Measurements from ENCODE around the gene KIAA0040. TPM values are rescaled to one million over a fixed set of nuclear protein-coding genes. Genes with fewer than 3 reads are reported as not detected.

The KIAA0040 gene
- 10 to 100 TPM; 32.9 to 34.5 TPM for total RNA-seq

DNA sequence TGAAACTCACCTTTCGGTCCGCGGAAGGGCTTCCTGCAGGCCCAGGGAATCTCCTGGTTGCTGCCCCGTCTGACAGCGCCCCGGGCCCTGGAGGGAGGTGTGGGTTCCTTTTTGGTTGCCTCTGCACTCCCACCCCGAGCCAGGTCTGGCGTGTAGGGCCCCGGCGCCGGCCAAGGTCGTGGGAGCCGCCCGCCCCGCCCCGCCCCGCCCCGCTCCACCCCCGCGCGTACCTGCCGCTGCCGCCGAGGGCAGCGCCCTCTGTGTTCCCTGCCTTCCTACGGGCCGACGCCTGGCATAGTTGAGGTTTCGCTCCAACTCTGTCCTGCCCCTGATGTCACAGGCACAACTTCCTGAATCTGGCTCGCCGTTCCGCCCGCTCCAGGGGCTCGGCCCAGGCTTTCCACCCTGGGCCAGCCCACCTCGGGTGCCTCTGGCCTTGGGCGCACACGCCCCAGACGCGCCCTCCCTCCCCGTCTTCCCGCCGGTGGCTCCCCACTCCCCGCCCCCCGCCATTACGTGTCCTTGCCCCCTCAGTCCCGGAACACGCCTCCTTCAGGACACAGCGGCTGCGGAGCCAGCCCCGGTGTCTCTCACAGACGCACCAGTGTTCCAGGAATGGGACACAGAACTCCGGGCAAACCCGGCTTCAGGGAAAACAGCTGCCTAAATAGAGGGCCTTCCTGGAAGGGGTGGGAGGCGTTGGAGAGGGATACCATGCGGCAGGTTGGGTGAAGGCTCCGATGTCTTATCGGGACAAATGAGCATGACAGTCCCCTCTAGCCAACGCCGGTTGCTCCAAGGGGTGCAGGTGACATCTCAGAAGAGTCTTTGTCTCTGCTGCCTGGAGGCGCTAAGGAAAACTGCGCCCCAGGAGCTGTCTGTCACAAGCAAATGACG, at the start of gene KIAA0040:
KIAA0040 (minus strand) TSS at position 147 of the 897 bp plus-strand sequence. CDS start 31,763 bp downstream, outside the sequence.
- CTCF ChIA-PET, result interaction anchor here (0.8 to 6.5 kb wide), 12 partner anchors 12 to 163 kb away, joined by 3 to 43 read pairs (median 4); no protein-coding TSS in a partner anchor
- intact Hi-C loops (cut with micrococcal nuclease), result loop anchor here (1.0 to 2.0 kb wide), 2 partner anchors 16 to 194 kb away; partner anchors contain the start of gene CACYBP
- peaks cover 25% of the 10 kb centered on the region for H3K36me3 Mint-ChIP-seq
- POLR2A ChIA-PET, result interaction anchor here (1.1 to 2.4 kb wide), 3 partner anchors 11 to 23 kb away, joined by 3 to 8 read pairs (median 3); no protein-coding TSS in a partner anchor
- peak within 1 kb of the TSS; percentile 93 for H3K27ac Mint-ChIP-seq
- peak; percentile 71 for DNase-seq
- H3K27me3 Mint-ChIP-seq, result no peaks in the 10 kb centered on the region
- peaks cover 48% of the 10 kb centered on the region for H3K4me1 Mint-ChIP-seq (ENCODE audit: low read depth)
- H3K9me3 Mint-ChIP-seq, result no peaks in the 10 kb centered on the region
- H3K4me3 Mint-ChIP-seq, result peak within 1 kb of the TSS; percentile 95

DNA sequence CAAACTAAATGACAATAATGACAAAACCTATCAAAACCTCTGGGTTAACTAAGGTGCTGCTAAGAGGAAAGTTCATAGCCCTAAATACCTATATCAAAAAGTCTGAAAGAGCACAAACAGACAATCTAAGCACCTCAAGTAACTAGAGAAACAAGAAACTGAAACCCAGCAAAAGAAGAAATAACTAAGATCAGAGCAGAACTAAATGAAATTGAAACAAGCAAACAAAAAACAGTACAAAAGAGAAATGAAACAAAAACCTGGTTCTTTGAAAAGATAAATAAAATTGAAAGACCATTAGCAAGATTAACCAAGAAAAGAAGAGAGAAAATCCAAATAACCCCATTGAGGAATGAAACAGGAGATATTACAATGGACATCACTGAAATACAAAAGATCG, 44.8 kb upstream of the KIAA0040 start:
- no peaks in the 10 kb centered on the region for H3K27me3 Mint-ChIP-seq
- intact Hi-C loops (cut with micrococcal nuclease), result no loop called here
- DNase-seq, result no peak
- H3K9me3 Mint-ChIP-seq, result peaks cover 6% of the 10 kb centered on the region
- H3K4me3 Mint-ChIP-seq, result no peak overlapping the region
- POLR2A ChIA-PET, result no interaction called here
- peaks cover 12% of the 10 kb centered on the region for H3K4me1 Mint-ChIP-seq (ENCODE audit: low read depth)
- H3K27ac Mint-ChIP-seq, result no peak overlapping the region
- H3K36me3 Mint-ChIP-seq, result no peaks in the 10 kb centered on the region
- CTCF ChIA-PET, result no interaction called here

DNA sequence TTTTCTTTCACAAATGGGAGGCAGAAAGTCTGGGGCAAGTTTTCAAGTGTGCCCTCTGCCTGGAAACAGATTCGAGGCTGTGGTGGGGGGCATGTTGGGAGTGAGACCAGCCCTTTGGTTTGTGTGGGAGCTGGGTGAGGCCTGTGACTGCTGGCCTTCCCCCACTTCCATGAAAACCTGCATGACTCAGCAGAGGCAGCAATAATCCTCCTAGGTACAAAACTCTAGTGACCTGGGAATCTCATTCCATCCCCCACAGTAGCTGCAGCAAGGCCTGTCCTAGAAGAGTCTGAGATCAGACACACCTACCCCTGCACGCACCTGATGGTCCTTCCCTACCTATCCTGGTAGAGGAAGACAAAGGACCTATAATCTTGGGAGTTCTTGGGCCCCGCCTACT, 42.1 kb upstream of the KIAA0040 start:
- Mint-ChIP-seq H3K4me3 (no peak overlapping the region), H3K4me1 (ENCODE audit: low read depth) (peaks cover 12% of the 10 kb centered on the region)
- POLR2A ChIA-PET, result no interaction called here

GRCh38 chr1:175232335-175232734, 39.8 kb upstream of the KIAA0040 start:
- DNase-seq, result no peak
- ChIA-PET POLR2A (no interaction called here), CTCF (no interaction called here)
- no peaks in the 10 kb centered on the region for H3K27me3 Mint-ChIP-seq
- H3K4me1 Mint-ChIP-seq (ENCODE audit: low read depth), result peaks cover 9% of the 10 kb centered on the region
- H3K9me3 Mint-ChIP-seq, result no peaks in the 10 kb centered on the region
- no peak overlapping the region for H3K4me3 Mint-ChIP-seq
- intact Hi-C loops (cut with micrococcal nuclease), result no loop called here
- no peak overlapping the region for H3K27ac Mint-ChIP-seq
- no peaks in the 10 kb centered on the region for H3K36me3 Mint-ChIP-seq

More for the DNA sequence above, 42.1 kb upstream of the KIAA0040 start:
- no peak for DNase-seq
- H3K9me3 Mint-ChIP-seq, result peaks cover 3% of the 10 kb centered on the region
- no peak overlapping the region for H3K27ac Mint-ChIP-seq
- intact Hi-C loops (cut with micrococcal nuclease), result no loop called here
- CTCF ChIA-PET, result interaction anchor here (0.9 to 2.4 kb wide), 2 partner anchors 80 to 83 kb away, joined by 5 to 6 read pairs; no protein-coding TSS in a partner anchor
- no peaks in the 10 kb centered on the region for H3K36me3 Mint-ChIP-seq
- no peaks in the 10 kb centered on the region for H3K27me3 Mint-ChIP-seq

DNA sequence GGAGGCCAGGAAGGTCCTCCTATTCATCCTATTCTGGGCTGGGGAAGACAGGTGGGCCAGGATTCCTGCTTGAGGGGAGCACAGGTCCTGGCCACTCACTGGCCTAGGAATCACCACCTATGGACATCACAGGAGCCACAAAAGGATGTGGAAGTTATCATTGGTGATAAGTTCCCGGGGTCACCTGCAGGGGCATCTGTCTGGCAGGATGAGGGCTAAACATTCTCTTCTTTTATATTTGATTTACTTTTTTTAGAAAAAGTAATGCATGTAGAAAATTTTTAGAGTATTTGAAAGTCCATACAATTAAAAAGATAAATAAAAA, 33.2 kb upstream of the KIAA0040 start:
- Mint-ChIP-seq H3K36me3 (no peaks in the 10 kb centered on the region), H3K4me1 (ENCODE audit: low read depth) (no peaks in the 10 kb centered on the region), H3K27me3 (no peaks in the 10 kb centered on the region), H3K4me3 (no peak overlapping the region), H3K27ac (no peak overlapping the region), H3K9me3 (no peaks in the 10 kb centered on the region)
- DNase-seq, result no peak
- intact Hi-C loops (cut with micrococcal nuclease), result loop anchor here (10.0 kb wide), 1 partner anchor 59 kb away; no protein-coding TSS in a partner anchor
- ChIA-PET CTCF (no interaction called here), POLR2A (no interaction called here)

GRCh38 chr1:175222296-175222938, 29.8 kb upstream of the KIAA0040 start:
- CTCF ChIA-PET, result interaction anchor here (1.3 kb wide), 1 partner anchor 70 kb away, joined by 4 read pairs; no protein-coding TSS in a partner anchor
- no peaks in the 10 kb centered on the region for H3K27me3 Mint-ChIP-seq

DNA sequence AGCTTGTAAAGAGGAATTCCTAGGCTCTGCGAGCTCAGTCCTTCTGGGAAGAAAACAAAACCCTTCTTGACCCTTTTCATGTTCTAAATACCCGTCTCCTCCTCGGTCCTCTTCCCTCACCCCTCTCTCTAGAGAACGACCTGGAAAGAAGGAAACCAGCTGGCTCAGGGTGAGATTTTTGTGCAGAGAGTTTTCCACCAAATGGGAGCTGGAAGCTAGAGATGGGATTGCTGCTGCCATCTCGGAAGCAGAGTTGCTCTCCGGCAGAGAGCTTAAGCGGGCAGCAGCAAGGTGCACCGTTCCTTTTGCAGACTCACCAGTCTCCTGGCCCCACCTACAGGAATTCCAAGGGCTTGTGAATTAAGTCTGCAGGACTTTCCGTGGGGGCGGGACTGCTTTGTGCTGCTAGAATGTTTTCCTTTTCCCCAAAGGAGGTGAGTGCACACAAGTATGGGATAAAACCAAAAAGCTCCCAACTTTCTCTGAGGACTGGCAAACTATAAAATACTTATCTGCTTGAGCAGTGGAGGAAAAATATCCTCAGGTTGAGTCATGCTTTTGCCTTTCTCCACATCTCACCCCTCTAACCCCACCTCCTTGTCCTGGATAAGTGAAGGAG, 29.1 kb upstream of the KIAA0040 start:
- no peak overlapping the region for H3K4me3 Mint-ChIP-seq
- ChIA-PET CTCF (interaction anchor here (0.6 kb wide), 1 partner anchor 192 kb away, joined by 4 read pairs; no protein-coding TSS in a partner anchor), POLR2A (no interaction called here)
- no peaks in the 10 kb centered on the region for H3K9me3 Mint-ChIP-seq
- intact Hi-C loops (cut with micrococcal nuclease), result loop anchor here (10.0 kb wide), 1 partner anchor 63 kb away; no protein-coding TSS in a partner anchor
- no peak overlapping the region for H3K27ac Mint-ChIP-seq
- no peaks in the 10 kb centered on the region for H3K36me3 Mint-ChIP-seq
- no peaks in the 10 kb centered on the region for H3K27me3 Mint-ChIP-seq
- no peak for DNase-seq
- H3K4me1 Mint-ChIP-seq (ENCODE audit: low read depth), result peaks cover 4% of the 10 kb centered on the region

More at GRCh38 chr1:175222296-175222938, 29.8 kb upstream of the KIAA0040 start:
- no peaks in the 10 kb centered on the region for H3K36me3 Mint-ChIP-seq
- no peaks in the 10 kb centered on the region for H3K9me3 Mint-ChIP-seq
- peaks cover 4% of the 10 kb centered on the region for H3K4me1 Mint-ChIP-seq (ENCODE audit: low read depth)
- no peak for DNase-seq
- no peak overlapping the region for H3K4me3 Mint-ChIP-seq
- intact Hi-C loops (cut with micrococcal nuclease), result loop anchor here (10.0 kb wide), 1 partner anchor 62 kb away; no protein-coding TSS in a partner anchor
- H3K27ac Mint-ChIP-seq, result no peak overlapping the region
- POLR2A ChIA-PET, result no interaction called here

DNA sequence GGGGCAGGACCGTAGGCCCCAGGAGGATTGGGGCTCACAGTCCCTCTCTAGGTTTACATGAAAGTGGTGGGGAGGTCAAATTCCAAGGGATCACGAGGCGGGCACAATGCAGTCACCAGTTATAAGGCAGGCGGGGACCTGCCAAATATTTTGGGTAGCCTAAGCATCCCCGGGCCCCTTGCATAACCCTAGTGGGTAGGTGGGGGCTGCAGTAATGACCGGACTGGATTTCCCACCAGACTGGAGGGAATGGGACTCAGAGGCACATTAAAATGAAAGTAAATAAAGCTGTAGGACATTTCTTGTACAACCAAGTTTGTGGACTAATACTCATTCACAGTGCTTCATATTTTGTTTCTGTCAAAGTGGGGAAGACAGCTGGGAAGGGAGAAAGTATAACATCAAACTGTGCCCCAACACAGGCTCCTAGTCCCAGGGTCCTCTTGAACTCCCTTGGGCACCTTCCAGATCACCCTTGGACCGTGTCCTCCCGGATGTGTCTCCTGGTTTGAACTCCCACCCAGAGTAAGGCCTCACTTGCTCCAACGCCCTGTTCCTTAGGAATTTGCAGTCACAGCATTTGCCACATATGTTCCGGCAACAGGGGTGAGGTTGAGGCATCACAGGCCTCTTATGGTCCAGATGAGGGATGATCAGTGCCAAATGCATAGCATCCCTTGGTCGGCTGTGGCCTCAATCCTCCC, 28.4 kb upstream of the KIAA0040 start:
- H3K36me3 Mint-ChIP-seq, result no peaks in the 10 kb centered on the region
- intact Hi-C loops (cut with micrococcal nuclease), result loop anchor here (10.0 kb wide), 1 partner anchor 64 kb away; no protein-coding TSS in a partner anchor
- no peak overlapping the region for H3K27ac Mint-ChIP-seq
- DNase-seq, result no peak
- ChIA-PET POLR2A (no interaction called here), CTCF (interaction anchor here (0.6 to 1.6 kb wide), 2 partner anchors 69 to 191 kb away, joined by 4 read pairs; no protein-coding TSS in a partner anchor)
- peaks cover 4% of the 10 kb centered on the region for H3K4me1 Mint-ChIP-seq (ENCODE audit: low read depth)
- no peaks in the 10 kb centered on the region for H3K27me3 Mint-ChIP-seq
- H3K9me3 Mint-ChIP-seq, result no peaks in the 10 kb centered on the region
- H3K4me3 Mint-ChIP-seq, result no peak overlapping the region

GRCh38 chr1:175219774-175220173, 27.2 kb upstream of the KIAA0040 start:
- POLR2A ChIA-PET, result interaction anchor here (1.0 kb wide), 1 partner anchor 16 kb away, joined by 3 read pairs; no protein-coding TSS in a partner anchor
- DNase-seq, result no peak
- intact Hi-C loops (cut with micrococcal nuclease), result loop anchor here (10.0 kb wide), 1 partner anchor 65 kb away; no protein-coding TSS in a partner anchor
- H3K36me3 Mint-ChIP-seq, result no peaks in the 10 kb centered on the region
- no peak overlapping the region for H3K4me3 Mint-ChIP-seq
- CTCF ChIA-PET, result interaction anchor here (0.8 to 1.6 kb wide), 2 partner anchors 65 to 68 kb away, joined by 3 to 4 read pairs; no protein-coding TSS in a partner anchor
- H3K9me3 Mint-ChIP-seq, result no peaks in the 10 kb centered on the region
- peaks cover 4% of the 10 kb centered on the region for H3K4me1 Mint-ChIP-seq (ENCODE audit: low read depth)
- no peak overlapping the region for H3K27ac Mint-ChIP-seq
- no peaks in the 10 kb centered on the region for H3K27me3 Mint-ChIP-seq

GRCh38 chr1:175218786-175219434, 26.3 kb upstream of the KIAA0040 start:
- no peaks in the 10 kb centered on the region for H3K27me3 Mint-ChIP-seq
- H3K4me1 Mint-ChIP-seq (ENCODE audit: low read depth), result peaks cover 4% of the 10 kb centered on the region
- intact Hi-C loops (cut with micrococcal nuclease), result no loop called here
- no peak for DNase-seq
- no peaks in the 10 kb centered on the region for H3K9me3 Mint-ChIP-seq
- H3K36me3 Mint-ChIP-seq, result no peaks in the 10 kb centered on the region
- POLR2A ChIA-PET, result no interaction called here
- no peak overlapping the region for H3K27ac Mint-ChIP-seq
- H3K4me3 Mint-ChIP-seq, result no peak overlapping the region
- CTCF ChIA-PET, result interaction anchor here (0.6 kb wide), 1 partner anchor 67 kb away, joined by 3 read pairs; no protein-coding TSS in a partner anchor

All from activated CD4-positive, alpha-beta memory T cell treated with anti-CD3 and anti-CD28 coated beads for 36 hours (primary cell).